ENCODE results near the gene KLKB1. TPM values are rescaled to one million over a fixed set of nuclear protein-coding genes. Genes with fewer than 3 reads are reported as not detected.

Gene KLKB1
- total RNA-seq, 1 experiment from 2014 or later: 0.10 TPM

DNA sequence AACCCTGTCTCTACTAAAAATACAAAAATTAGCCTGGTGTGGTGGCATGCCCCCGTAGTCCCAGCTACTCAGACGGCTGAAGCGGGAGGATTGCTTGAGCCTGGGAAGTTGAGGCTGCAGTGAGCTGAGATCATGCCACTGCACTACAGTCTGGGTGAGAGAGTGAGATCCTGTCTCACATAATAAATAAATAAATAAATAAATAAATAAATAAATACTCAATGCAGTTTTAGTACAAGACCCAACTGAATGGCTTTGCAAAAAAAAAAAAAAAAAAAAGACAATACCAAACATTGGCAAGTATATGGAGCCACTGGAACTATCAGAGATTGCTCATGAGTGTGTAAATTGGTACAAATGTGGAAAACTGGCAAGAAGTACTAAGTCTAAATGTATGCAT lies 39.2 kb upstream of the KLKB1 start:
- Histone ChIP-seq H2AFZ (ENCODE audit: low read depth, low read length, poor library complexity, severe bottlenecking) (no peak overlapping the region), H3K36me3 (ENCODE audit: control insufficient read depth in 1 of 2, insufficient read depth in 2 of 2, low read length in 2 of 2) (no peaks in the 10 kb centered on the region), H3K9ac (ENCODE audit: low read length) (no peak overlapping the region), H3K9me3 (ENCODE audit: control insufficient read depth in 1 of 2, insufficient read depth in 1 of 2, low read depth in 1 of 2, low read length in 2 of 2) (no peaks in the 10 kb centered on the region), H3K9me2 (ENCODE audit: insufficient read depth) (no peaks in the 10 kb centered on the region), H4K20me1 (ENCODE audit: insufficient read depth) (no peaks in the 10 kb centered on the region), H3K27ac (ENCODE audit: low read depth, low read length) (no peak overlapping the region), H3K4me2 (ENCODE audit: low read length) (no peak overlapping the region), H3K4me1 (ENCODE audit: control insufficient read depth in 1 of 2, insufficient read depth in 2 of 2, low read length in 2 of 2) (peaks cover 6 to 13% of the 10 kb centered on the region in 2 experiments; a peak in 3 of 4 replicates), H3K27me3 (ENCODE audit: insufficient read depth, low read length) (no peaks in the 10 kb centered on the region), H3K4me3 (replicated peaks in 1 of 2; ENCODE audit: low read depth in 1 of 2, low read length in 2 of 2) (no peak overlapping the region), H3K79me2 (ENCODE audit: insufficient read depth, low read length) (peaks cover 6% of the 10 kb centered on the region)
- ChIA-PET RAD21 (ENCODE audit: low non-redundant PET in 1 of 2, low total read pairs in 2 of 2, uncharacterized antibody in 2 of 2, unreplicated experiment in 2 of 2) (no interaction called here), POLR2A (no interaction called here), CTCF (no interaction called here)
- BruUV-seq (replicated peaks): no TSS peak
- intact Hi-C loops (cut with micrococcal nuclease): no loop called here
- DNase-seq (ENCODE audit: low read depth, low spot score) (no peak), ATAC-seq (no peak)
- TF ChIP-seq, protein P1, sequence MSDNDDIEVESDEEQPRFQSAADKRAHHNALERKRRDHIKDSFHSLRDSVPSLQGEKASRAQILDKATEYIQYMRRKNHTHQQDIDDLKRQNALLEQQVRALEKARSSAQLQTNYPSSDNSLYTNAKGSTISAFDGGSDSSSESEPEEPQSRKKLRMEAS (IDR thresholded peaks at IDR 0.05): no peak
- TF ChIP-seq, protein P2, sequence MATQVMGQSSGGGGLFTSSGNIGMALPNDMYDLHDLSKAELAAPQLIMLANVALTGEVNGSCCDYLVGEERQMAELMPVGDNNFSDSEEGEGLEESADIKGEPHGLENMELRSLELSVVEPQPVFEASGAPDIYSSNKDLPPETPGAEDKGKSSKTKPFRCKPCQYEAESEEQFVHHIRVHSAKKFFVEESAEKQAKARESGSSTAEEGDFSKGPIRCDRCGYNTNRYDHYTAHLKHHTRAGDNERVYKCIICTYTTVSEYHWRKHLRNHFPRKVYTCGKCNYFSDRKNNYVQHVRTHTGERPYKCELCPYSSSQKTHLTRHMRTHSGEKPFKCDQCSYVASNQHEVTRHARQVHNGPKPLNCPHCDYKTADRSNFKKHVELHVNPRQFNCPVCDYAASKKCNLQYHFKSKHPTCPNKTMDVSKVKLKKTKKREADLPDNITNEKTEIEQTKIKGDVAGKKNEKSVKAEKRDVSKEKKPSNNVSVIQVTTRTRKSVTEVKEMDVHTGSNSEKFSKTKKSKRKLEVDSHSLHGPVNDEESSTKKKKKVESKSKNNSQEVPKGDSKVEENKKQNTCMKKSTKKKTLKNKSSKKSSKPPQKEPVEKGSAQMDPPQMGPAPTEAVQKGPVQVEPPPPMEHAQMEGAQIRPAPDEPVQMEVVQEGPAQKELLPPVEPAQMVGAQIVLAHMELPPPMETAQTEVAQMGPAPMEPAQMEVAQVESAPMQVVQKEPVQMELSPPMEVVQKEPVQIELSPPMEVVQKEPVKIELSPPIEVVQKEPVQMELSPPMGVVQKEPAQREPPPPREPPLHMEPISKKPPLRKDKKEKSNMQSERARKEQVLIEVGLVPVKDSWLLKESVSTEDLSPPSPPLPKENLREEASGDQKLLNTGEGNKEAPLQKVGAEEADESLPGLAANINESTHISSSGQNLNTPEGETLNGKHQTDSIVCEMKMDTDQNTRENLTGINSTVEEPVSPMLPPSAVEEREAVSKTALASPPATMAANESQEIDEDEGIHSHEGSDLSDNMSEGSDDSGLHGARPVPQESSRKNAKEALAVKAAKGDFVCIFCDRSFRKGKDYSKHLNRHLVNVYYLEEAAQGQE (IDR thresholded peaks at IDR 0.05; ENCODE audit: low read depth): no peak
- TF ChIP-seq EZH2 (IDR thresholded peaks at IDR 0.05): no peak
- no peak for TF ChIP-seq RAD21 (IDR thresholded peaks at IDR 0.05; ENCODE audit: low read depth)
- TF ChIP-seq, protein P3, sequence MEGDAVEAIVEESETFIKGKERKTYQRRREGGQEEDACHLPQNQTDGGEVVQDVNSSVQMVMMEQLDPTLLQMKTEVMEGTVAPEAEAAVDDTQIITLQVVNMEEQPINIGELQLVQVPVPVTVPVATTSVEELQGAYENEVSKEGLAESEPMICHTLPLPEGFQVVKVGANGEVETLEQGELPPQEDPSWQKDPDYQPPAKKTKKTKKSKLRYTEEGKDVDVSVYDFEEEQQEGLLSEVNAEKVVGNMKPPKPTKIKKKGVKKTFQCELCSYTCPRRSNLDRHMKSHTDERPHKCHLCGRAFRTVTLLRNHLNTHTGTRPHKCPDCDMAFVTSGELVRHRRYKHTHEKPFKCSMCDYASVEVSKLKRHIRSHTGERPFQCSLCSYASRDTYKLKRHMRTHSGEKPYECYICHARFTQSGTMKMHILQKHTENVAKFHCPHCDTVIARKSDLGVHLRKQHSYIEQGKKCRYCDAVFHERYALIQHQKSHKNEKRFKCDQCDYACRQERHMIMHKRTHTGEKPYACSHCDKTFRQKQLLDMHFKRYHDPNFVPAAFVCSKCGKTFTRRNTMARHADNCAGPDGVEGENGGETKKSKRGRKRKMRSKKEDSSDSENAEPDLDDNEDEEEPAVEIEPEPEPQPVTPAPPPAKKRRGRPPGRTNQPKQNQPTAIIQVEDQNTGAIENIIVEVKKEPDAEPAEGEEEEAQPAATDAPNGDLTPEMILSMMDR (IDR thresholded peaks at IDR 0.05 in 2 of 3, conservative IDR thresholded peaks at IDR 0.05 in 1 of 3; ENCODE audit: borderline replicate concordance in 1 of 3, insufficient read depth in 1 of 3, low read depth in 2 of 3, low read length in 2 of 3): no peak
- TF ChIP-seq TCF7L2 (IDR thresholded peaks at IDR 0.05; ENCODE audit: borderline replicate concordance, extremely low read depth, insufficient read depth, insufficient read length): no peak
- no peak for TF ChIP-seq ELF1 (IDR thresholded peaks at IDR 0.05; ENCODE audit: borderline replicate concordance, low read depth)
- no peak for TF ChIP-seq YY1 (IDR thresholded peaks at IDR 0.05; ENCODE audit: extremely low read depth, insufficient replicate concordance, low read depth, low read length)
- TF ChIP-seq ZFX (IDR thresholded peaks at IDR 0.05): no peak
- no peak for TF ChIP-seq EZH2phosphoT487 (IDR thresholded peaks at IDR 0.05; ENCODE audit: borderline replicate concordance)
- TF ChIP-seq, protein P4, sequence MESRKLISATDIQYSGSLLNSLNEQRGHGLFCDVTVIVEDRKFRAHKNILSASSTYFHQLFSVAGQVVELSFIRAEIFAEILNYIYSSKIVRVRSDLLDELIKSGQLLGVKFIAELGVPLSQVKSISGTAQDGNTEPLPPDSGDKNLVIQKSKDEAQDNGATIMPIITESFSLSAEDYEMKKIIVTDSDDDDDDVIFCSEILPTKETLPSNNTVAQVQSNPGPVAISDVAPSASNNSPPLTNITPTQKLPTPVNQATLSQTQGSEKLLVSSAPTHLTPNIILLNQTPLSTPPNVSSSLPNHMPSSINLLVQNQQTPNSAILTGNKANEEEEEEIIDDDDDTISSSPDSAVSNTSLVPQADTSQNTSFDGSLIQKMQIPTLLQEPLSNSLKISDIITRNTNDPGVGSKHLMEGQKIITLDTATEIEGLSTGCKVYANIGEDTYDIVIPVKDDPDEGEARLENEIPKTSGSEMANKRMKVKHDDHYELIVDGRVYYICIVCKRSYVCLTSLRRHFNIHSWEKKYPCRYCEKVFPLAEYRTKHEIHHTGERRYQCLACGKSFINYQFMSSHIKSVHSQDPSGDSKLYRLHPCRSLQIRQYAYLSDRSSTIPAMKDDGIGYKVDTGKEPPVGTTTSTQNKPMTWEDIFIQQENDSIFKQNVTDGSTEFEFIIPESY (IDR thresholded peaks at IDR 0.05; ENCODE audit: extremely low read depth, insufficient replicate concordance, low read length): no peak

All from HCT116 (cell line).